ENCODE measurements around the gene PKNOX2.

PKNOX2 gene

GRCh38 chr11:125141178-125141577 lies 23.4 kb upstream of the PKNOX2 start:
- H3K36me3 ChIP-seq (replicated peaks): no peaks in the 10 kb centered on the region
- H3K9me3 ChIP-seq: no peaks in the 10 kb centered on the region
- H3K4me3 ChIP-seq: no peak overlapping the region
- no peaks in the 10 kb centered on the region for H3K27me3 ChIP-seq (ENCODE audit: low read depth)
- in situ Hi-C loops (cut with MboI; ENCODE audit: low sequenced_read_pairs): loop anchor here (10.0 kb wide), 1 partner anchor 46 kb away; no protein-coding TSS in a partner anchor
- peak in 1 of 2 experiments; percentile 20 for DNase-seq (ENCODE audit: low spot score in 2 of 2)
- H3K4me1 ChIP-seq: peaks cover 21% of the 10 kb centered on the region

GRCh38 chr11:125141686-125142535 lies 22.6 kb upstream of the PKNOX2 start:
- Histone ChIP-seq H3K9me3 (no peaks in the 10 kb centered on the region), H3K4me1 (peaks cover 26% of the 10 kb centered on the region), H3K27me3 (ENCODE audit: low read depth) (no peaks in the 10 kb centered on the region), H3K36me3 (replicated peaks) (no peaks in the 10 kb centered on the region), H3K4me3 (no peak overlapping the region)
- in situ Hi-C loops (cut with MboI; ENCODE audit: low sequenced_read_pairs): loop anchor here (10.0 kb wide), 1 partner anchor 47 kb away; no protein-coding TSS in a partner anchor
- DNase-seq (ENCODE audit: low spot score in 2 of 2): peak; percentile 95

GRCh38 chr11:125146232-125146631 lies 18.3 kb upstream of the PKNOX2 start:
- DNase-seq (ENCODE audit: low spot score in 2 of 2): peak in 1 of 2 experiments; percentile 21
- in situ Hi-C loops (cut with MboI; ENCODE audit: low sequenced_read_pairs): loop anchor here (10.0 kb wide), 1 partner anchor 51 kb away; no protein-coding TSS in a partner anchor

GRCh38 chr11:125147280-125147679 lies 17.3 kb upstream of the PKNOX2 start:
- Histone ChIP-seq H3K4me1 (peaks cover 6% of the 10 kb centered on the region), H3K27me3 (ENCODE audit: low read depth) (no peaks in the 10 kb centered on the region), H3K9me3 (no peaks in the 10 kb centered on the region), H3K36me3 (replicated peaks) (no peaks in the 10 kb centered on the region), H3K4me3 (no peak overlapping the region)
- in situ Hi-C loops (cut with MboI; ENCODE audit: low sequenced_read_pairs): loop anchor here (10.0 kb wide), 1 partner anchor 52 kb away; no protein-coding TSS in a partner anchor
- no peak for DNase-seq (ENCODE audit: low spot score in 2 of 2)

More at GRCh38 chr11:125146232-125146631, 18.3 kb upstream of the PKNOX2 start:
- H3K4me1 ChIP-seq: peaks cover 13% of the 10 kb centered on the region
- no peaks in the 10 kb centered on the region for H3K9me3 ChIP-seq
- H3K36me3 ChIP-seq (replicated peaks): no peaks in the 10 kb centered on the region
- H3K27me3 ChIP-seq (ENCODE audit: low read depth): no peaks in the 10 kb centered on the region
- no peak overlapping the region for H3K4me3 ChIP-seq

GRCh38 chr11:125148011-125148410 lies 16.5 kb upstream of the PKNOX2 start:
- Histone ChIP-seq H3K27me3 (ENCODE audit: low read depth) (no peaks in the 10 kb centered on the region), H3K36me3 (replicated peaks) (no peaks in the 10 kb centered on the region), H3K9me3 (no peaks in the 10 kb centered on the region), H3K4me1 (peaks cover 6% of the 10 kb centered on the region), H3K4me3 (no peak overlapping the region)
- in situ Hi-C loops (cut with MboI; ENCODE audit: low sequenced_read_pairs): loop anchor here (10.0 kb wide), 1 partner anchor 53 kb away; no protein-coding TSS in a partner anchor
- no peak for DNase-seq (ENCODE audit: low spot score in 2 of 2)

- Histone ChIP-seq H3K27me3 (ENCODE audit: low read depth) (no peaks in the 10 kb centered on the region), H3K4me3 (no peak overlapping the region), H3K36me3 (replicated peaks) (no peaks in the 10 kb centered on the region), H3K9me3 (no peaks in the 10 kb centered on the region), H3K4me1 (peaks cover 6% of the 10 kb centered on the region)
- in situ Hi-C loops (cut with MboI; ENCODE audit: low sequenced_read_pairs): loop anchor here (10.0 kb wide), 1 partner anchor 54 kb away; no protein-coding TSS in a partner anchor
- no peak for DNase-seq (ENCODE audit: low spot score in 2 of 2)
Observed at GRCh38 chr11:125148743-125149142, 15.8 kb upstream of the PKNOX2 start.

GRCh38 chr11:125153837-125154236 lies 10.7 kb upstream of the PKNOX2 start:
- in situ Hi-C loops (cut with MboI; ENCODE audit: low sequenced_read_pairs): no loop called here
- no peaks in the 10 kb centered on the region for H3K36me3 ChIP-seq (replicated peaks)
- H3K4me3 ChIP-seq: no peak overlapping the region
- H3K9me3 ChIP-seq: no peaks in the 10 kb centered on the region
- no peaks in the 10 kb centered on the region for H3K27me3 ChIP-seq (ENCODE audit: low read depth)
- H3K4me1 ChIP-seq: peaks cover 9% of the 10 kb centered on the region
- no peak for DNase-seq (ENCODE audit: low spot score in 2 of 2)

- Histone ChIP-seq H3K4me1 (peaks cover 9% of the 10 kb centered on the region), H3K36me3 (replicated peaks) (no peaks in the 10 kb centered on the region), H3K9me3 (no peaks in the 10 kb centered on the region), H3K27me3 (ENCODE audit: low read depth) (no peaks in the 10 kb centered on the region), H3K4me3 (no peak overlapping the region)
- DNase-seq (ENCODE audit: low spot score in 2 of 2): no peak
- in situ Hi-C loops (cut with MboI; ENCODE audit: low sequenced_read_pairs): loop anchor here (5.0 kb wide), 1 partner anchor 188 kb away; no protein-coding TSS in a partner anchor
Observed at GRCh38 chr11:125154378-125155099, 10.0 kb upstream of the PKNOX2 start.

GRCh38 chr11:125155100-125155444 lies 9.5 kb upstream of the PKNOX2 start:
- no peaks in the 10 kb centered on the region for H3K9me3 ChIP-seq
- peaks cover 9% of the 10 kb centered on the region for H3K4me1 ChIP-seq
- no peaks in the 10 kb centered on the region for H3K36me3 ChIP-seq (replicated peaks)
- in situ Hi-C loops (cut with MboI; ENCODE audit: low sequenced_read_pairs): loop anchor here (5.0 kb wide), 1 partner anchor 187 kb away; no protein-coding TSS in a partner anchor
- no peak for DNase-seq (ENCODE audit: low spot score in 2 of 2)
- no peak overlapping the region for H3K4me3 ChIP-seq
- no peaks in the 10 kb centered on the region for H3K27me3 ChIP-seq (ENCODE audit: low read depth)

GRCh38 chr11:125155767-125156166 lies 8.8 kb upstream of the PKNOX2 start:
- H3K4me3 ChIP-seq: no peak overlapping the region
- H3K4me1 ChIP-seq: peaks cover 9% of the 10 kb centered on the region
- H3K36me3 ChIP-seq (replicated peaks): no peaks in the 10 kb centered on the region
- H3K9me3 ChIP-seq: no peaks in the 10 kb centered on the region
- in situ Hi-C loops (cut with MboI; ENCODE audit: low sequenced_read_pairs): loop anchor here (5.0 kb wide), 1 partner anchor 187 kb away; no protein-coding TSS in a partner anchor
- H3K27me3 ChIP-seq (ENCODE audit: low read depth): no peaks in the 10 kb centered on the region
- no peak for DNase-seq (ENCODE audit: low spot score in 2 of 2)

GRCh38 chr11:125156346-125157117 lies 8.0 kb upstream of the PKNOX2 start:
- Histone ChIP-seq H3K27me3 (ENCODE audit: low read depth) (no peaks in the 10 kb centered on the region), H3K4me3 (no peak overlapping the region), H3K9me3 (no peaks in the 10 kb centered on the region), H3K36me3 (replicated peaks) (no peaks in the 10 kb centered on the region), H3K4me1 (peaks cover 9% of the 10 kb centered on the region)
- in situ Hi-C loops (cut with MboI; ENCODE audit: low sequenced_read_pairs): loop anchor here (5.0 kb wide), 1 partner anchor 186 kb away; no protein-coding TSS in a partner anchor
- peak in 1 of 2 experiments; percentile 28 for DNase-seq (ENCODE audit: low spot score in 2 of 2)

GRCh38 chr11:125157118-125157733 lies 7.3 kb upstream of the PKNOX2 start:
- DNase-seq (ENCODE audit: low spot score in 2 of 2): peak in 1 of 2 experiments; percentile 43
- in situ Hi-C loops (cut with MboI; ENCODE audit: low sequenced_read_pairs): loop anchor here (5.0 kb wide), 1 partner anchor 185 kb away; no protein-coding TSS in a partner anchor
- peaks cover 9% of the 10 kb centered on the region for H3K4me1 ChIP-seq

More at GRCh38 chr11:125157118-125157733, 7.3 kb upstream of the PKNOX2 start:
- no peaks in the 10 kb centered on the region for H3K36me3 ChIP-seq (replicated peaks)
- H3K9me3 ChIP-seq: no peaks in the 10 kb centered on the region
- no peak overlapping the region for H3K4me3 ChIP-seq
- H3K27me3 ChIP-seq (ENCODE audit: low read depth): no peaks in the 10 kb centered on the region

Data from HAP-1 (cell line).